22Rv1 (cell line): ENCODE data around the gene GANC.
"Not testable (repeated sequence)": the region's sequence is repeated elsewhere in the genome, so short reads cannot be mapped to it uniquely, and the experiment has no call there.

ENCODE experiments used
- ZFX ChIP-seq: fragments of 450-650 bp; IDR thresholded peaks from 2 replicates; pipeline ENCODE4 v1.6.1; 2017; ENCODE audit warnings: antibody characterized with exemption, borderline replicate concordance
- TF ChIP-seq, protein P1 (sequence below): fragments of 450-650 bp; IDR thresholded peaks from 2 replicates; pipeline ENCODE4 v1.5.1; 2017; ENCODE audit warnings: mild to moderate bottlenecking

DNA sequence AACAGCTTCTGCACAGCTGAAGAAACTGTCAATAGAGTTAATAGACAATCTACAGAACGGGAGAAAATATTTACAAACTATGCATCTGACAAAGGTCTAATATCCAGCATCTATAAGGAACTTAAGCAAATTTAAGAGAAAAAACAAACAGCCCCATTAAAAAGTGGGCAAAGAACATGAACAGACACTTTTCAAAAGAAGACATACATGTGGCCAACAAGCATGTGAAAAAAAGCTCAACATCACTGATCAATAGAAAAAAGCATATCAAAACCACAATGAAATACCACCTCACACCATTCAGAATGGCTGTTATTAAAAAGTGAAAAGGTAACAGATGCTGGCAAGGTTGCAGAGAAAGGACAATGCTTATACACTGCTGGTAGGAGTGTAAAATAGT, 63.6 kb downstream of the GANC start:
- TF ChIP-seq, protein P1, sequence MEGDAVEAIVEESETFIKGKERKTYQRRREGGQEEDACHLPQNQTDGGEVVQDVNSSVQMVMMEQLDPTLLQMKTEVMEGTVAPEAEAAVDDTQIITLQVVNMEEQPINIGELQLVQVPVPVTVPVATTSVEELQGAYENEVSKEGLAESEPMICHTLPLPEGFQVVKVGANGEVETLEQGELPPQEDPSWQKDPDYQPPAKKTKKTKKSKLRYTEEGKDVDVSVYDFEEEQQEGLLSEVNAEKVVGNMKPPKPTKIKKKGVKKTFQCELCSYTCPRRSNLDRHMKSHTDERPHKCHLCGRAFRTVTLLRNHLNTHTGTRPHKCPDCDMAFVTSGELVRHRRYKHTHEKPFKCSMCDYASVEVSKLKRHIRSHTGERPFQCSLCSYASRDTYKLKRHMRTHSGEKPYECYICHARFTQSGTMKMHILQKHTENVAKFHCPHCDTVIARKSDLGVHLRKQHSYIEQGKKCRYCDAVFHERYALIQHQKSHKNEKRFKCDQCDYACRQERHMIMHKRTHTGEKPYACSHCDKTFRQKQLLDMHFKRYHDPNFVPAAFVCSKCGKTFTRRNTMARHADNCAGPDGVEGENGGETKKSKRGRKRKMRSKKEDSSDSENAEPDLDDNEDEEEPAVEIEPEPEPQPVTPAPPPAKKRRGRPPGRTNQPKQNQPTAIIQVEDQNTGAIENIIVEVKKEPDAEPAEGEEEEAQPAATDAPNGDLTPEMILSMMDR = not testable (repeated sequence)
- not testable (repeated sequence) for TF ChIP-seq ZFX
